Mesenchymal stem cell (in vitro differentiated cells and primary cell): ENCODE data around the gene CTSD.
A peak's percentile ranks its signal among the peaks of the same experiment; 100 is the strongest.

Experiments
- DNase-seq: peaks from one replicate; pipeline ENCODE4 v3.0.0-alpha.2; 2013
- H2AFZ ChIP-seq: one replicate; pipeline ENCODE4 v1.6.1; 2013; ENCODE audit warnings: low read depth, mild to moderate bottlenecking, control low read depth, inconsistent platforms, low read length, moderate library complexity
- H2AK5ac ChIP-seq: 2 replicates; pipeline ENCODE4 v1.6.1; 2013; ENCODE audit warnings: low read length, moderate library complexity, mild to moderate bottlenecking, inconsistent platforms; ENCODE audit not compliant: severe bottlenecking
- H2BK120ac ChIP-seq: one replicate; pipeline ENCODE4 v1.6.1; 2013; ENCODE audit warnings: low read depth, mild to moderate bottlenecking, inconsistent platforms, low read length, moderate library complexity
- H2BK12ac ChIP-seq, 2 experiments: one replicate each; pipeline ENCODE4 v1.6.1; 2013; ENCODE audit warnings: inconsistent platforms in 2 of 2, low read length in 2 of 2, mild to moderate bottlenecking in 2 of 2, moderate library complexity in 2 of 2, control low read depth in 1 of 2
- H2BK15ac ChIP-seq: one replicate; pipeline ENCODE4 v1.6.1; 2013; ENCODE audit warnings: mild to moderate bottlenecking, low read depth, inconsistent platforms; ENCODE audit not compliant: poor library complexity, severe bottlenecking
- H2BK5ac ChIP-seq: 2 replicates; pipeline ENCODE4 v1.6.1; 2013; ENCODE audit warnings: low read depth, mild to moderate bottlenecking, low read length, control low read depth, inconsistent platforms; ENCODE audit not compliant: poor library complexity, severe bottlenecking
- H3K14ac ChIP-seq, 2 experiments: one replicate each; pipeline ENCODE4 v1.6.1; 2013; ENCODE audit warnings: inconsistent platforms in 2 of 2, low read length in 2 of 2, control low read depth in 1 of 2, mild to moderate bottlenecking in 1 of 2, moderate library complexity in 1 of 2
- H3K18ac ChIP-seq, 2 experiments: one replicate each; pipeline ENCODE4 v1.6.1; 2013; ENCODE audit warnings: inconsistent platforms in 2 of 2, low read length in 2 of 2, control low read depth in 1 of 2, low read depth in 1 of 2, mild to moderate bottlenecking in 1 of 2
- H3K23ac ChIP-seq, 2 experiments: one replicate each; pipeline ENCODE4 v1.6.1; 2013; ENCODE audit warnings: inconsistent platforms in 2 of 2, low read length in 2 of 2, mild to moderate bottlenecking in 2 of 2, moderate library complexity in 2 of 2, control low read depth in 1 of 2
- H3K27ac ChIP-seq: 2 replicates; pipeline ENCODE4 v1.5.1; 2013; ENCODE audit warnings: mild to moderate bottlenecking, moderate library complexity, low read length, control low read depth, inconsistent platforms; ENCODE audit not compliant: poor library complexity, severe bottlenecking
- H3K27me3 ChIP-seq, 2 experiments: 2 replicates each; pipeline versions ENCODE4 v1.6.1 to v1.7.0; 2013; ENCODE audit warnings: low read length in 2 of 2, mild to moderate bottlenecking in 2 of 2, moderate library complexity in 2 of 2, control low read depth in 1 of 2, inconsistent platforms in 1 of 2; ENCODE audit not compliant: control insufficient read depth in 1 of 2, insufficient read depth in 1 of 2
- H3K36me3 ChIP-seq, 2 experiments: 2 replicates each; pipeline versions ENCODE4 v1.6.1 to v1.7.0; 2013; ENCODE audit warnings: low read length in 2 of 2, control low read depth in 1 of 2, inconsistent platforms in 1 of 2, low read depth in 1 of 2, mild to moderate bottlenecking in 1 of 2; ENCODE audit not compliant: insufficient read depth in 2 of 2, control insufficient read depth in 1 of 2
- H3K4ac ChIP-seq, 2 experiments: one replicate each; pipeline ENCODE4 v1.6.1; 2013; ENCODE audit warnings: inconsistent platforms in 2 of 2, low read length in 2 of 2, mild to moderate bottlenecking in 2 of 2, moderate library complexity in 2 of 2, control low read depth in 1 of 2, low read depth in 1 of 2
- H3K4me1 ChIP-seq: 2 replicates; pipeline ENCODE4 v1.6.1; 2013; ENCODE audit warnings: low read depth, low read length, control low read depth; ENCODE audit not compliant: control insufficient read depth, insufficient read depth
- H3K4me2 ChIP-seq: 2 replicates; pipeline ENCODE4 v1.6.1; 2013; ENCODE audit warnings: low read length, mild to moderate bottlenecking, inconsistent platforms; ENCODE audit not compliant: poor library complexity, severe bottlenecking
- H3K4me3 ChIP-seq, 2 experiments: 2 replicates each; pipeline versions ENCODE4 v1.5.1 to v1.7.0; 2013; ENCODE audit warnings: low read length in 2 of 2, mild to moderate bottlenecking in 2 of 2, control low read depth in 1 of 2, low read depth in 1 of 2; ENCODE audit not compliant: insufficient read depth in 1 of 2
- H3K79me1 ChIP-seq: replicated peaks from 2 replicates; pipeline ENCODE4 v1.6.1; 2013; ENCODE audit warnings: mild to moderate bottlenecking, control low read depth, low read length, inconsistent platforms; ENCODE audit not compliant: poor library complexity, severe bottlenecking
- H3K9ac ChIP-seq: 2 replicates; pipeline ENCODE4 v1.7.0; 2013; ENCODE audit warnings: mild to moderate bottlenecking, low read length, moderate library complexity
- H3K9me3 ChIP-seq: 2 replicates; pipeline ENCODE4 v1.7.0; 2013; ENCODE audit warnings: mild to moderate bottlenecking, low read length; ENCODE audit not compliant: control insufficient read depth
- H4K8ac ChIP-seq: one replicate; pipeline ENCODE4 v1.6.1; 2013; ENCODE audit warnings: inconsistent platforms, mild to moderate bottlenecking, low read length, moderate library complexity
- H4K91ac ChIP-seq: one replicate; pipeline ENCODE4 v1.6.1; 2013; ENCODE audit warnings: mild to moderate bottlenecking, low read length, inconsistent platforms
- WGBS: methylation state at CpG from one replicate; pipeline ENCODE4 v1.1.7; 2013; ENCODE audit warnings: mixed read lengths; 5-methylcytosine and 5-hydroxymethylcytosine counted together

Gene CTSD

DNA sequence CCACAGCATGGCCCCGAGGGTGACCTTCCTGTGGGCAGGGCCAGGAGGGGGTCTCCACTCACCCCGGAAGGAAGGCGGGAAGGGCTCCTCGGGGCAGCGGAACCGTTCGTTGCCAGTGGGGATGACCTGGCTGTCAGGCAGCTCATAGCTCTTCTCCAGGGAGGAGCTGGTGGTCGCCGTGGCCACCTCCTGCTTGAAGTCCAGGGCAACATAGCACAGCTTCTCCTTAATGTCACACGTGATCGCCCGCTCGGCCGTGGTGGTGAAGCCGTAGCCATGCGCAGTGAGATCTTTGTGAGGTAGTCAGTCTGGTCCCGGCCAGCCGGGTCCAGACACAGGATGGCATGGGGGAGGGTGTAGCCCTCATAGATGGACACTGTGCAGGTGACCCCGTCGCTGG, 39.5 kb upstream of the CTSD start:
- no peak overlapping the region for H3K27ac ChIP-seq
- H3K14ac ChIP-seq, result no peak overlapping the region
- no peaks in the 10 kb centered on the region for H3K4me1 ChIP-seq
- no peak overlapping the region for H2AK5ac ChIP-seq
- no peak for DNase-seq
- no peak overlapping the region for H2BK5ac ChIP-seq
- H3K23ac ChIP-seq, result no peak overlapping the region
- peaks cover 7 to 49% of the 10 kb centered on the region in 2 experiments for H3K27me3 ChIP-seq
- WGBS, result 96% methylated on average over 20 of the region's 20 CpGs
- no peak overlapping the region for H4K8ac ChIP-seq
- no peaks in the 10 kb centered on the region for H3K79me1 ChIP-seq
- H2BK120ac ChIP-seq, result no peak overlapping the region
- no peak overlapping the region for H3K4ac ChIP-seq
- H2AFZ ChIP-seq, result no peak overlapping the region
- no peak overlapping the region for H2BK12ac ChIP-seq
- no peak overlapping the region for H3K18ac ChIP-seq
- no peak overlapping the region for H3K9ac ChIP-seq
- H3K9me3 ChIP-seq, result no peaks in the 10 kb centered on the region
- H3K4me2 ChIP-seq, result no peak overlapping the region
- H3K4me3 ChIP-seq, result no peak overlapping the region
- no peaks in the 10 kb centered on the region for H3K36me3 ChIP-seq
- no peak overlapping the region for H2BK15ac ChIP-seq
- no peak overlapping the region for H4K91ac ChIP-seq

DNA sequence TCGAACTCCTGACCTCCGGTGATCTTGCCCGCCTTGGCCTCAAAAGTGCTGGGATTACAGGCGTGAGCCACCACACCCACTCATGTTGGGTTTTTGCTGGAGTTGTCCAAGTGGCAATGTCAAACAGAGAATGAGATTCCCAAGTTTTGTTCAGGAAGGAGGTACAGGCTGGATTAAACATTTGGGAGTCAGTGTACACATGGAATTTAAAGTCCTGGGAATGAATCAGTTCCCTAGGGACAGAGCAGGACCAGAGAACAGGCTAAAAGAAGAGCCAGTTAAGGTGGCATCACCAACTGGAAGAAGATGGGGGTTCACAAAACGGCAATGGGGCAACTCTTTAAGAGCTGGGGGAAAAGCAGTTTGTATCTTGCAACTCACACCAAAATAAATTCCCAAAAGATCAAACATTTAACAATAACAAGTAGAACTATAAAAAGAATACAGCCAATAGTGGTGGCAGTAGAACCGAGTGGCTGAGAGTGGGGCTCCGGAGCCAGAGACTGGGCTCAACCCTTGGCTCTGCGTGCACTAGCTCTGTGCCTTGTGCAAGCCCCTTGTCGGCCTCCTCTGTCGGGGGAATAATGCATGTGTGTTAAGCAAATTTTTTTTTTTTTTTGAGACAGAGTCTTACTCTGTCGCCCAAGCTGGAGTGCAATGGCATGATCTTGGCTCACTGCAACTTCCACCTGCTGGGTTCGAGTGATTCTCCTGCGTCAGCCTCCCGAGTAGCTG, 33.8 kb upstream of the CTSD start:
- no peaks in the 10 kb centered on the region for H3K79me1 ChIP-seq
- H3K27me3 ChIP-seq, result peaks cover 21 to 53% of the 10 kb centered on the region in 2 experiments
- no peaks in the 10 kb centered on the region for H3K36me3 ChIP-seq
- 96% methylated on average over 12 of the region's 14 CpGs for WGBS
- no peak overlapping the region for H3K27ac ChIP-seq
- DNase-seq, result no peak
- H4K8ac ChIP-seq, result no peak overlapping the region
- no peak overlapping the region for H2BK120ac ChIP-seq
- no peak overlapping the region for H3K14ac ChIP-seq
- H2BK12ac ChIP-seq, result no peak overlapping the region
- no peaks in the 10 kb centered on the region for H3K9me3 ChIP-seq
- no peak overlapping the region for H2BK15ac ChIP-seq
- H4K91ac ChIP-seq, result no peak overlapping the region
- no peak overlapping the region for H3K9ac ChIP-seq
- peaks cover 2% of the 10 kb centered on the region for H3K4me1 ChIP-seq
- H3K18ac ChIP-seq, result no peak overlapping the region
- H2BK5ac ChIP-seq, result no peak overlapping the region
- H3K4me3 ChIP-seq, result no peak overlapping the region
- H2AFZ ChIP-seq, result no peak overlapping the region
- H2AK5ac ChIP-seq, result no peak overlapping the region
- no peak overlapping the region for H3K23ac ChIP-seq
- H3K4me2 ChIP-seq, result no peak overlapping the region
- no peak overlapping the region for H3K4ac ChIP-seq

DNA sequence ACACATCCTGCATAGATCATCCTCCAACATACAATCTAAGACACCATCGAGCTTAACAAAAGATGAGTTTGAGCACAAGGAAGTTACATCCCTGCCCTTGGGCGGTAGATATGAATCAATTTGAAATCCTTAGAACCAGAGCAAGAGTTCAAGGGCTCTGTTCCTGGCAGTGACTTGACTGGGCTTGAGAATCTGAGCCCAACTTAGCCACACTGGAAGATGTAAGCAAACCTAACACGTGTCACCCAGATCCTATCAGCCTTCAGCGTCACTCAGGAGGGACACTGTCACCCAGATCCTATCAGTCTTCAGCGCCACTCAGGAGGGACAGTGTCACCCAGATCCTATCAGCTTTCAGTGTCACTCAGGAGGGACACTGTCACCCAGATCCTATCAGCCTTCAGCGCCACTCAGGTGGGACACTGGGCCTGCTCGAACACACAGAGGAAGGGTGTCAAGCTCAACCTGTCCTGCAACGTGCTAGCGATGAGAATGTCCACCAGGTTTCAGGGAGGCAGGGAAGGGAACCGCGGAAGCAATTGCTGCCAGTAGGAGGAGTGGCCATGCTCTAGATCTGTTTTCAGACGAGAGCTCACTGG, 32.8 kb upstream of the CTSD start:
- Histone ChIP-seq H2BK12ac (no peak overlapping the region), H3K9ac (no peak overlapping the region), H4K8ac (no peak overlapping the region), H2AFZ (no peak overlapping the region), H3K36me3 (no peaks in the 10 kb centered on the region), H3K27me3 (peaks cover 21 to 57% of the 10 kb centered on the region in 2 experiments), H3K18ac (peak overlapping the region in 1 of 2 experiments; percentile 7), H3K23ac (peak overlapping the region in 1 of 2 experiments; percentile 52), H3K9me3 (no peaks in the 10 kb centered on the region), H2AK5ac (no peak overlapping the region), H3K4ac (no peak overlapping the region), H3K4me2 (no peak overlapping the region), H3K4me1 (peaks cover 2% of the 10 kb centered on the region), H2BK5ac (no peak overlapping the region), H3K27ac (no peak overlapping the region), H3K4me3 (no peak overlapping the region), H3K14ac (peak overlapping the region in 1 of 2 experiments; percentile 91), H4K91ac (peak overlapping the region; percentile 82), H2BK15ac (no peak overlapping the region), H3K79me1 (no peaks in the 10 kb centered on the region), H2BK120ac (no peak overlapping the region)
- DNase-seq, result no peak
- 71% methylated on average over 12 of the region's 12 CpGs for WGBS

DNA sequence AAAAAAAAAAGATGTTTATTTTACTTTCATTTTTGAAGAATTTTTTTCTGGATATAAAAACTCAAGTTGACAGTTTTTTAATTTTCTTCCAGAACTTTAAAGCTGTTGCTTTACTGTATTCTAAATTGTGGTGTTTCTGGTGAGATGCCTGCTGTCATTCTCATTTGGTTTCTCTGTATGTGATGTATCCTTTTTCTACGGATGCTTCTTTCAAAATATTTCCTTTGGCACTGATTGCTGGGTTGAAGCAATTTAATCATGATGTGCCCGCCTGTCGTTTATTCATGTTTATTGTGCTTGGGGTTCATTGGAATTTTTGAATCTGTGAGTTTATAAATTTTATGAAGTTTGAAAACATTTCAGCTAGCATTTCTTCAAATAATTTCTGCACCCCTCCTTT, 29.4 kb upstream of the CTSD start:
- DNase-seq, result no peak
- Histone ChIP-seq H4K8ac (no peak overlapping the region), H2BK12ac (no peak overlapping the region), H3K4ac (no peak overlapping the region), H3K36me3 (no peaks in the 10 kb centered on the region), H2AFZ (no peak overlapping the region), H3K27ac (no peak overlapping the region), H3K18ac (no peak overlapping the region), H3K9me3 (no peaks in the 10 kb centered on the region), H3K4me1 (peaks cover 2% of the 10 kb centered on the region), H2BK5ac (no peak overlapping the region), H3K23ac (no peak overlapping the region), H3K4me3 (no peak overlapping the region), H3K4me2 (no peak overlapping the region), H2AK5ac (no peak overlapping the region), H2BK15ac (no peak overlapping the region), H2BK120ac (no peak overlapping the region), H3K27me3 (peaks cover 21 to 57% of the 10 kb centered on the region in 2 experiments), H3K79me1 (no peaks in the 10 kb centered on the region), H3K9ac (no peak overlapping the region), H3K14ac (no peak overlapping the region), H4K91ac (no peak overlapping the region)
- WGBS, result 93% methylated on average over 3 of the region's 3 CpGs
